Bronchial smooth muscle cell (primary cell): Measurements from ENCODE around the gene SENP6. TPM values are rescaled to one million over a fixed set of nuclear protein-coding genes. Genes with fewer than 3 reads are reported as not detected.

Experiments used
- total RNA-seq: library from RNA; depleted of rRNA; stranded (reverse); fragments of >200 nt; gene quantifications from 2 replicates; pipeline ENCODE4 v1.2.1, GENCODE V29; 2014

SENP6 gene
- total RNA-seq: 33.5 and 50.9 TPM in 2 replicates

GRCh38 chr6:75601304-75602245 lies at the start of gene SENP6:
TSS of gene SENP6 (plus strand) at chr6:75601880. CDS start at chr6:75602525, 645 bp downstream.

DNA sequence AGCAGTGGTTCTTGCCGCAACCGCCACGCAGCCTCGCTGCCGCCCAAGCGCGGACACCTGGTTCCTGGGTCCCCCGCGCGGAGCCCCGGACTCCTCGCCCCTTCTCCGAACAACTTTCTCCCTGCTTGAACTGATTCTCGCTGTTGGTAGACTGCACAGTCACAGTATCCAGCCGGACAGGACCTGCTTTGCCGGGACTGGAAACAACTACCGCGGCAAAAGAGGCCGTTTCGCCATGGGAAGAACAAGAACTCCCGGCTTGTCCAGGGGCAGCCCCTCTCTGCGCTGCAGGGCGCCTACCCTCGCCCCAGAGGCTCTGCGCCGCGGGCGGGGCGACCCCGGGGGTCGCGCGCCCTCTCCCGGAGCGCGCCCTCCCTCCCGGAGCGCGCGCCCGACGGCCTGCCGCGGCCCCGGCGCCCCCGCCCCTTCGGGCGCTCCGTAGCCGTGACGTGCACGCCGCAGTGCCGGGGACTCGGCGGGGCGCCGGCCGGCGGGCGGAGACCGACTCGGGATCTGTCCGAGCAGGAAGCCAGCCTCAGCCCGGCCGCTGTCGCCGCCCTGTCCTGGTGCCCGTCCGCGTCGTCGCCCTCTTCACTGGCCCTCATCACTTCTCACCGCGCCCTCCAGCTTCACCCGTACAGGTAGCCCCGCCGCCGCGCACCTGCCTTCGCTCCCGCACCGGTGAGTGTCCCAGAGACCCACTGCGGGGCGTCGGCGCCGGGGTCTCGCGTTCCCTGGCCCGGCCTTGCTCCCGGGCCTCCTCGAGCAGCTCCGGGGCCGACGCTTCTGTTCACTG lies 147.3 kb downstream of the SENP6 start, which contains the start of gene MYO6:
Gene MYO6, plus strand, starts transcription at position 497 of the 796 bp plus-strand sequence. CDS start 68,309 bp downstream, outside the sequence.

Other genes starting within 250 kb of the SENP6 start
- gene FILIP1, start 108.1 kb upstream of the SENP6 start, total RNA-seq: 0.16 and 0.52 TPM in 2 replicates
- gene MYO6, start 147.4 kb downstream of the SENP6 start, total RNA-seq: 10.8 and 15.1 TPM in 2 replicates